ENCODE data around the gene UNK. TPM values are rescaled to one million over a fixed set of nuclear protein-coding genes. Genes with fewer than 3 reads are reported as not detected.

The UNK gene
- total and polyA plus RNA-seq, 2 of the 13 experiments (the other 11 are each of a cell fraction or from before 2014, with no cell fraction given), result 31.6 to 33.0 TPM

DNA sequence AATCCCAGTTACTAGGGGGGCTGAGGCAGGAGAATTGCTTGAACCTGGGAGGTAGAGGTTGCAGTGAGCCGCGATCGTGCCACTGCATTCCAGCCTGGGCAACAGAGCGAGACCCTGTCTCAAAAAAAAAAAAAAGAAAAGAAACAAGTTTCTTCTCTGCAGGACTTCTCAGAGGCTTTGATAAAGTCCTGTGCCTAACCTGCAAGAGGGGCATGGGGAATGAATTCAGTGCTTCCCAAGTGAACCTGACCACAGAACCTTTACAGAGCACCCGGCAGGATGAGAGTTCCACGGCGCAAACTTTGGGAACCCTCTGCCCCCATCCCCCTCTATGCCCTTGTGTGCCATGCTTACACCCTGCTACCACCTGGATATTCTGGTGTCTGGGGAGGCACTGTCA is 45.4 kb upstream of the UNK start:
- CTCF ChIA-PET (ENCODE audit: low intra/inter-chr PET ratio, low total read pairs), result no interaction called here
- H3K79me2 ChIP-seq (ENCODE audit: insufficient read depth, low read length), result no peaks in the 10 kb centered on the region

DNA sequence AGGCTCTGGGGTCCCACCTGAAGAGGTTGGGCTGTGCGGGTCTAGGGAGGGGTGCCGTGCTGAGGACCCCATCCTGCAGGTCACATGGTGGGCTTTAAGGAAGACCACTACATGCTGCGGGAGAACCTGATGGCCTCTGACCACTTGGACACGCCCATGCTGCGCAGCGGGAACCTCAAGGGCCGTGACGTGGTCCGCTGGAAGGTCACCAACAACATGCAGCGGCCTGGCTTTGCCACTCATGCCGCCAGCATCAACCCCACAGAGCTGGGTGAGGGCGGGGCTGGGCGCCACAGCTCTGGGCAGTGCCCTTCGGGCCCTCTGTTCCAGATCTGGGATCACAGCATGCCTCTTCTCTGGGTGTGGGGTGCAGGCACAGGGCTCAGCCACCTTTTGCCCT is 44.8 kb upstream of the UNK start:
- BruUV-seq (replicated peaks), result no TSS peak
- ATAC-seq, result no peak
- CTCF ChIA-PET (ENCODE audit: low intra/inter-chr PET ratio, low total read pairs), result no interaction called here
- H3K27ac ChIP-seq (ENCODE audit: extremely low read length, insufficient read depth, low read length), result no peak overlapping the region
- in situ Hi-C loops (cut with HindIII; ENCODE audit: extremely low pct_ligation_motif_present, low pct_unique_long_range_greater_than_20kb) (no loop called here), intact Hi-C loops (cut with micrococcal nuclease; ENCODE audit: unreplicated experiment) (no loop called here)
- H2AFZ ChIP-seq (ENCODE audit: low read length), result no peak overlapping the region
- H3K36me3 ChIP-seq (replicated peaks in 1 of 2; ENCODE audit: control insufficient read depth in 1 of 2, insufficient read depth in 2 of 2, low read length in 2 of 2), result no peaks in the 10 kb centered on the region
- H3K4me3 ChIP-seq (replicated peaks in 1 of 3; ENCODE audit: insufficient read depth in 1 of 3, low read depth in 2 of 3, low read length in 3 of 3), result no peak overlapping the region
- no peak for DNase-seq (ENCODE audit: low spot score)
- H3K27me3 ChIP-seq (ENCODE audit: control insufficient read depth in 1 of 2, insufficient read depth in 2 of 2, low read length in 2 of 2), result peaks cover 0 to 4% of the 10 kb centered on the region in 2 experiments; a peak in 2 of 5 replicates
- no peak overlapping the region for H3K4me2 ChIP-seq (ENCODE audit: low read depth, low read length)
- POLR2A ChIA-PET, result no interaction called here
- H3K4me1 ChIP-seq (ENCODE audit: insufficient read depth, low read length), result peaks cover 43% of the 10 kb centered on the region
- no peaks in the 10 kb centered on the region for H3K9me3 ChIP-seq (ENCODE audit: low read length)
- no peaks in the 10 kb centered on the region for H4K20me1 ChIP-seq (ENCODE audit: insufficient read depth, low read length)
- 66% methylated on average over 3 of the region's 14 CpGs for WGBS (ENCODE audit: low lambda C conversion rate)
- FAIRE-seq, result no peak
- no peaks in the 10 kb centered on the region for H3K79me2 ChIP-seq (ENCODE audit: insufficient read depth, low read length)
- H3K9ac ChIP-seq (ENCODE audit: insufficient read depth, low read depth, low read length), result no peak overlapping the region
- TF ChIP-seq ZNF589 (CRISPR knock-in tag; conservative IDR thresholded peaks at IDR 0.05), result 0 out of 2 replicates have a peak, but pooled peaks have one; percentile 43
- TF ChIP-seq SNAI1 (CRISPR knock-in tag; IDR thresholded peaks at IDR 0.05; ENCODE audit: borderline replicate concordance), result no peak
- TF ChIP-seq, protein P1, sequence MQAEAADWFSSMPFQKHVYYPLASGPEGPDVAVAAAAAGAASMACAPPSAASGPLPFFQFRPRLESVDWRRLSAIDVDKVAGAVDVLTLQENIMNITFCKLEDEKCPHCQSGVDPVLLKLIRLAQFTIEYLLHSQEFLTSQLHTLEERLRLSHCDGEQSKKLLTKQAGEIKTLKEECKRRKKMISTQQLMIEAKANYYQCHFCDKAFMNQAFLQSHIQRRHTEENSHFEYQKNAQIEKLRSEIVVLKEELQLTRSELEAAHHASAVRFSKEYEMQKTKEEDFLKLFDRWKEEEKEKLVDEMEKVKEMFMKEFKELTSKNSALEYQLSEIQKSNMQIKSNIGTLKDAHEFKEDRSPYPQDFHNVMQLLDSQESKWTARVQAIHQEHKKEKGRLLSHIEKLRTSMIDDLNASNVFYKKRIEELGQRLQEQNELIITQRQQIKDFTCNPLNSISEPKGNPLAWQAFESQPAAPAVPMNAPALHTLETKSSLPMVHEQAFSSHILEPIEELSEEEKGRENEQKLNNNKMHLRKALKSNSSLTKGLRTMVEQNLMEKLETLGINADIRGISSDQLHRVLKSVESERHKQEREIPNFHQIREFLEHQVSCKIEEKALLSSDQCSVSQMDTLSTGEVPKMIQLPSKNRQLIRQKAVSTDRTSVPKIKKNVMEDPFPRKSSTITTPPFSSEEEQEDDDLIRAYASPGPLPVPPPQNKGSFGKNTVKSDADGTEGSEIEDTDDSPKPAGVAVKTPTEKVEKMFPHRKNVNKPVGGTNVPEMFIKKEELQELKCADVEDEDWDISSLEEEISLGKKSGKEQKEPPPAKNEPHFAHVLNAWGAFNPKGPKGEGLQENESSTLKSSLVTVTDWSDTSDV (CRISPR knock-in tag; IDR thresholded peaks at IDR 0.05), result 0 out of 2 replicates have a peak, but pooled peaks have one; percentile 48
- TF ChIP-seq, protein P2, sequence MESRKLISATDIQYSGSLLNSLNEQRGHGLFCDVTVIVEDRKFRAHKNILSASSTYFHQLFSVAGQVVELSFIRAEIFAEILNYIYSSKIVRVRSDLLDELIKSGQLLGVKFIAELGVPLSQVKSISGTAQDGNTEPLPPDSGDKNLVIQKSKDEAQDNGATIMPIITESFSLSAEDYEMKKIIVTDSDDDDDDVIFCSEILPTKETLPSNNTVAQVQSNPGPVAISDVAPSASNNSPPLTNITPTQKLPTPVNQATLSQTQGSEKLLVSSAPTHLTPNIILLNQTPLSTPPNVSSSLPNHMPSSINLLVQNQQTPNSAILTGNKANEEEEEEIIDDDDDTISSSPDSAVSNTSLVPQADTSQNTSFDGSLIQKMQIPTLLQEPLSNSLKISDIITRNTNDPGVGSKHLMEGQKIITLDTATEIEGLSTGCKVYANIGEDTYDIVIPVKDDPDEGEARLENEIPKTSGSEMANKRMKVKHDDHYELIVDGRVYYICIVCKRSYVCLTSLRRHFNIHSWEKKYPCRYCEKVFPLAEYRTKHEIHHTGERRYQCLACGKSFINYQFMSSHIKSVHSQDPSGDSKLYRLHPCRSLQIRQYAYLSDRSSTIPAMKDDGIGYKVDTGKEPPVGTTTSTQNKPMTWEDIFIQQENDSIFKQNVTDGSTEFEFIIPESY (CRISPR knock-in tag; IDR thresholded peaks at IDR 0.05), result peak; percentile 86
- TF ChIP-seq MYC (CRISPR knock-in tag; IDR thresholded peaks at IDR 0.05; ENCODE audit: borderline replicate concordance), result no peak

More for the DNA sequence above, 45.4 kb upstream of the UNK start:
- in situ Hi-C loops (cut with HindIII; ENCODE audit: extremely low pct_ligation_motif_present, low pct_unique_long_range_greater_than_20kb), result no loop called here
- Histone ChIP-seq H3K4me2 (ENCODE audit: low read depth, low read length) (no peak overlapping the region), H3K9ac (ENCODE audit: insufficient read depth, low read depth, low read length) (no peak overlapping the region), H3K9me3 (ENCODE audit: low read length) (no peaks in the 10 kb centered on the region), H3K27ac (ENCODE audit: extremely low read length, insufficient read depth, low read length) (no peak overlapping the region), H2AFZ (ENCODE audit: low read length) (no peak overlapping the region), H3K4me1 (ENCODE audit: insufficient read depth, low read length) (peaks cover 49% of the 10 kb centered on the region), H3K27me3 (ENCODE audit: control insufficient read depth in 1 of 2, insufficient read depth in 2 of 2, low read length in 2 of 2) (peaks cover 0 to 4% of the 10 kb centered on the region in 2 experiments; a peak in 2 of 5 replicates), H3K4me3 (replicated peaks in 1 of 3; ENCODE audit: insufficient read depth in 1 of 3, low read depth in 2 of 3, low read length in 3 of 3) (no peak overlapping the region), H4K20me1 (ENCODE audit: insufficient read depth, low read length) (no peaks in the 10 kb centered on the region), H3K36me3 (replicated peaks in 1 of 2; ENCODE audit: control insufficient read depth in 1 of 2, insufficient read depth in 2 of 2, low read length in 2 of 2) (no peaks in the 10 kb centered on the region)
- ATAC-seq (no peak), DNase-seq (ENCODE audit: low spot score) (no peak), FAIRE-seq (no peak)
- WGBS (ENCODE audit: low lambda C conversion rate), result 90% methylated on average over 7 of the region's 7 CpGs
- POLR2A ChIA-PET, result interaction anchor here (1.0 to 2.0 kb wide), 7 partner anchors 8 to 94 kb away, joined by 3 to 21 read pairs (median 5); partner anchors contain the start of gene ITGB4
- TF ChIP-seq ZNF781 (CRISPR knock-in tag; IDR thresholded peaks at IDR 0.05; ENCODE audit: borderline replicate concordance, not compliant biosample characterization), result no peak
- no peak for TF ChIP-seq EP300 (IDR thresholded peaks at IDR 0.05; ENCODE audit: low read depth in 2 of 2, low read length in 2 of 2)
- no peak for TF ChIP-seq EP300 (CRISPR knock-in tag; IDR thresholded peaks at IDR 0.05; ENCODE audit: borderline replicate concordance)
- TF ChIP-seq BRD4 (CRISPR knock-in tag; IDR thresholded peaks at IDR 0.05), result no peak
- no peak for TF ChIP-seq HES4 (CRISPR knock-in tag; IDR thresholded peaks at IDR 0.05; ENCODE audit: borderline replicate concordance)
- TF ChIP-seq ASH2L (IDR thresholded peaks at IDR 0.05; ENCODE audit: insufficient read length, low read depth, low read length), result no peak
- TF ChIP-seq, protein P3, sequence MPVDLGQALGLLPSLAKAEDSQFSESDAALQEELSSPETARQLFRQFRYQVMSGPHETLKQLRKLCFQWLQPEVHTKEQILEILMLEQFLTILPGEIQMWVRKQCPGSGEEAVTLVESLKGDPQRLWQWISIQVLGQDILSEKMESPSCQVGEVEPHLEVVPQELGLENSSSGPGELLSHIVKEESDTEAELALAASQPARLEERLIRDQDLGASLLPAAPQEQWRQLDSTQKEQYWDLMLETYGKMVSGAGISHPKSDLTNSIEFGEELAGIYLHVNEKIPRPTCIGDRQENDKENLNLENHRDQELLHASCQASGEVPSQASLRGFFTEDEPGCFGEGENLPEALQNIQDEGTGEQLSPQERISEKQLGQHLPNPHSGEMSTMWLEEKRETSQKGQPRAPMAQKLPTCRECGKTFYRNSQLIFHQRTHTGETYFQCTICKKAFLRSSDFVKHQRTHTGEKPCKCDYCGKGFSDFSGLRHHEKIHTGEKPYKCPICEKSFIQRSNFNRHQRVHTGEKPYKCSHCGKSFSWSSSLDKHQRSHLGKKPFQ (CRISPR knock-in tag; IDR thresholded peaks at IDR 0.05; ENCODE audit: insufficient replicate concordance), result no peak
- no TSS peak for BruUV-seq (replicated peaks)
- intact Hi-C loops (cut with micrococcal nuclease; ENCODE audit: unreplicated experiment), result no loop called here

All from HepG2 (cell line).